ENCODE results near the gene REXO2.

DNA sequence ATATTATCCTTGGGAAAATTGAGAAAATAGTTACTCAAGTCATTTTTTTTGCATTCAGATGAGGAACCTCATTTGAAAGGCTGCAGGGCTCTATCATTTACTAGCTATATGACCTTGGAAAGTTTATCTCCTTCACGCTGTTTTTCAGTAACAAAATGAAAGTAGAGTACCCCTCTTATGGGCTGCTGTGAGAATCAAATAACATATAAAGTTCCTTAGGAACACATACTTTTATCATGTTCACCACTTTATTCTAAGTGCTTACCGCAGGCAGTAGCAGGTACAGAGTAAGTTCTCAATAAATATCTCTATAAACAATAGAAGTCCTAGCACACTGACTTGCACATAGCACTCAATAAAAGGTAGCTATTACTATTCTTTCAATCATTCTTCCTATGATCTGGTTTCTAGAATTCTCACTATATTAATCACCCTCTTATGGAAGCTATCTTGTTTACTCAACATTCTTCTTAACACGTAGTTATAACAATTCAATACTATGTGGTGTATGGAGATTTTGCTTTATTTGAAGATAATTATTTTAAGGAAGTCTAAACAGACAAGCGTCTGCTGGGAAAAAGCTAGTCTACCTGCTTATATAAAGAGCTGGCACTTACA, 40.9 kb upstream of the REXO2 start:
- TF ChIP-seq, protein P1, sequence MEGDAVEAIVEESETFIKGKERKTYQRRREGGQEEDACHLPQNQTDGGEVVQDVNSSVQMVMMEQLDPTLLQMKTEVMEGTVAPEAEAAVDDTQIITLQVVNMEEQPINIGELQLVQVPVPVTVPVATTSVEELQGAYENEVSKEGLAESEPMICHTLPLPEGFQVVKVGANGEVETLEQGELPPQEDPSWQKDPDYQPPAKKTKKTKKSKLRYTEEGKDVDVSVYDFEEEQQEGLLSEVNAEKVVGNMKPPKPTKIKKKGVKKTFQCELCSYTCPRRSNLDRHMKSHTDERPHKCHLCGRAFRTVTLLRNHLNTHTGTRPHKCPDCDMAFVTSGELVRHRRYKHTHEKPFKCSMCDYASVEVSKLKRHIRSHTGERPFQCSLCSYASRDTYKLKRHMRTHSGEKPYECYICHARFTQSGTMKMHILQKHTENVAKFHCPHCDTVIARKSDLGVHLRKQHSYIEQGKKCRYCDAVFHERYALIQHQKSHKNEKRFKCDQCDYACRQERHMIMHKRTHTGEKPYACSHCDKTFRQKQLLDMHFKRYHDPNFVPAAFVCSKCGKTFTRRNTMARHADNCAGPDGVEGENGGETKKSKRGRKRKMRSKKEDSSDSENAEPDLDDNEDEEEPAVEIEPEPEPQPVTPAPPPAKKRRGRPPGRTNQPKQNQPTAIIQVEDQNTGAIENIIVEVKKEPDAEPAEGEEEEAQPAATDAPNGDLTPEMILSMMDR (IDR thresholded peaks at IDR 0.05): no peak
- no peak for TF ChIP-seq ZFX (IDR thresholded peaks at IDR 0.05; ENCODE audit: borderline replicate concordance)

Measured in 22Rv1 (cell line).